HCT116 (cell line): Measurements from ENCODE around the gene CMIP.

Experiments
- CEBPB ChIP-seq: IDR thresholded peaks from 2 replicates; pipeline ENCODE4 v1.6.1; 2012; ENCODE audit warnings: low read depth
- EGR1 ChIP-seq: IDR thresholded peaks from 2 replicates; pipeline ENCODE4 v1.6.1; 2012; ENCODE audit warnings: low read depth
- ELF1 ChIP-seq: IDR thresholded peaks from 2 replicates; pipeline ENCODE4 v1.6.1; 2012; ENCODE audit warnings: low read depth, borderline replicate concordance
- EZH2 ChIP-seq: fragments of 200-600 bp; sonication (generic); IDR thresholded peaks from 2 replicates; pipeline ENCODE4 v1.6.1; 2017; ENCODE audit warnings: antibody characterized with exemption, mixed run types
- EZH2phosphoT487 ChIP-seq: fragments of 200-600 bp; IDR thresholded peaks from 2 replicates; pipeline ENCODE4 v1.6.1; 2018; ENCODE audit warnings: antibody characterized with exemption, borderline replicate concordance
- JUND ChIP-seq: IDR thresholded peaks from 2 replicates; pipeline ENCODE4 v1.6.1; 2012
- POLR2AphosphoS5 ChIP-seq: IDR thresholded peaks from 2 replicates; pipeline ENCODE4 v1.6.1; 2011; ENCODE audit warnings: mild to moderate bottlenecking, low read depth, low read length, moderate library complexity
- SP1 ChIP-seq: IDR thresholded peaks from 2 replicates; pipeline ENCODE4 v1.6.1; 2012; ENCODE audit warnings: low read depth
- YY1 ChIP-seq: IDR thresholded peaks from 2 replicates; pipeline ENCODE4 v1.6.1; 2011; ENCODE audit warnings: low read length, low read depth, moderate library complexity, mild to moderate bottlenecking; ENCODE audit not compliant: insufficient replicate concordance; ENCODE audit errors: extremely low read depth
- TF ChIP-seq, protein P1 (sequence below), 3 experiments: fragments of 200-600 bp in 1 of 3; sonication (generic) in 1 of 3; IDR thresholded peaks in 2 of 3; conservative IDR thresholded peaks in 1 of 3; 2 replicates each; pipeline ENCODE4 v1.5.1; 2012 to 2017; ENCODE audit warnings: low read depth in 2 of 3, low read length in 2 of 3, antibody characterized with exemption in 1 of 3, borderline replicate concordance in 1 of 3, control low read depth in 1 of 3, mild to moderate bottlenecking in 1 of 3, mixed read lengths in 1 of 3, mixed run types in 1 of 3, moderate library complexity in 1 of 3; ENCODE audit not compliant: insufficient read depth in 1 of 3
- TF ChIP-seq, protein P2 (sequence below): IDR thresholded peaks from 2 replicates; pipeline ENCODE4 v1.6.1; 2012

DNA sequence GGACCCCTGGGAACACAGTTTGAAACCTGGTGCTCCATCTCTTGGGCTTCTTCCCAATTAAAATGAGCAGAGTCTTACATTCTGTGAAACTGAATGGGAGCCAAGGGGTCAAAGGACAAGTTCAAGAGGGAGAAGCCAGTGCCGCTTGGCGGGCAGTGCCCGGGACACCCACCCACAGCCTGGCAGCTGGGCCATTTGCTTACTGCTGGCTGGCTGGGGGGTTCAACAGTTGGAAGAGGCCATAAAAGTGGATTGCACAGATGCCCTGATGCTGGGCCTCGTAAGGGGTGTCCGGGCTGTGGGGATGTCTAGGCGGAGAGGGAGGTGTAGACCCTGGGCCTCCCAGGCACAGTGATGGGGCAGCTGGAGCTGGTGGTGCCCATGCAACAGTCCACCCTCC is 52.1 kb downstream of the CMIP start:
- TF ChIP-seq, protein P1, sequence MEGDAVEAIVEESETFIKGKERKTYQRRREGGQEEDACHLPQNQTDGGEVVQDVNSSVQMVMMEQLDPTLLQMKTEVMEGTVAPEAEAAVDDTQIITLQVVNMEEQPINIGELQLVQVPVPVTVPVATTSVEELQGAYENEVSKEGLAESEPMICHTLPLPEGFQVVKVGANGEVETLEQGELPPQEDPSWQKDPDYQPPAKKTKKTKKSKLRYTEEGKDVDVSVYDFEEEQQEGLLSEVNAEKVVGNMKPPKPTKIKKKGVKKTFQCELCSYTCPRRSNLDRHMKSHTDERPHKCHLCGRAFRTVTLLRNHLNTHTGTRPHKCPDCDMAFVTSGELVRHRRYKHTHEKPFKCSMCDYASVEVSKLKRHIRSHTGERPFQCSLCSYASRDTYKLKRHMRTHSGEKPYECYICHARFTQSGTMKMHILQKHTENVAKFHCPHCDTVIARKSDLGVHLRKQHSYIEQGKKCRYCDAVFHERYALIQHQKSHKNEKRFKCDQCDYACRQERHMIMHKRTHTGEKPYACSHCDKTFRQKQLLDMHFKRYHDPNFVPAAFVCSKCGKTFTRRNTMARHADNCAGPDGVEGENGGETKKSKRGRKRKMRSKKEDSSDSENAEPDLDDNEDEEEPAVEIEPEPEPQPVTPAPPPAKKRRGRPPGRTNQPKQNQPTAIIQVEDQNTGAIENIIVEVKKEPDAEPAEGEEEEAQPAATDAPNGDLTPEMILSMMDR (IDR thresholded peaks at IDR 0.05 in 2 of 3, conservative IDR thresholded peaks at IDR 0.05 in 1 of 3; ENCODE audit: borderline replicate concordance in 1 of 3, insufficient read depth in 1 of 3, low read depth in 2 of 3, low read length in 2 of 3), result no peak
- no peak for TF ChIP-seq EZH2
- no peak for TF ChIP-seq JUND
- no peak for TF ChIP-seq SP1
- no peak for TF ChIP-seq YY1
- TF ChIP-seq EGR1, result no peak
- TF ChIP-seq, protein P2, sequence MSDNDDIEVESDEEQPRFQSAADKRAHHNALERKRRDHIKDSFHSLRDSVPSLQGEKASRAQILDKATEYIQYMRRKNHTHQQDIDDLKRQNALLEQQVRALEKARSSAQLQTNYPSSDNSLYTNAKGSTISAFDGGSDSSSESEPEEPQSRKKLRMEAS, result no peak
- TF ChIP-seq EZH2phosphoT487, result no peak
- TF ChIP-seq ELF1, result no peak
- no peak for TF ChIP-seq CEBPB
- TF ChIP-seq POLR2AphosphoS5, result no peak
